ENCODE measurements around the gene FLCN. TPM values are rescaled to one million over a fixed set of nuclear protein-coding genes. Genes with fewer than 3 reads are reported as not detected.

FLCN gene
- total and polyA plus RNA-seq, 2 donors (not counting 3 experiments of a cell fraction or from before 2014, with no cell fraction given) = 38.8 to 68.9 TPM

DNA sequence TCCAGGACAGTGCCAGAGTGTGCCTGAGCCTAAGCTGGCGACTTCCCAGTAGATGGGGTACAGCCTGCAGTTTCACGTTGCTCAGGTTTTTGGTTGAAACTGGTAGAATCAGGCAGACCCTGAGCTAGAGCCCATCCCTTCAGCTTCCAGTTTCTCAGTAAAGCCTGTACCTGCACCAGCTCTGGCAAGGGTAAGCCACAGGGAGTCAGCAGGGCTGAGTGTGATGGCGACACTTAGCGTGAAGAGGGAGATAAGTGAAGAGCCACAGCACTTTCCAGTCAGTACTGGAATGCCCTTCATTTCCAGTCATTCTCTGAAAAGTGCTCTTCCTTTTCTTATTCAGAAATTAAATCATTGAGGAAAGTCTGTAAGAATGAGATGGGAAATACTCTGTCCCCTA lies 53.2 kb downstream of the FLCN start:
- no peaks in the 10 kb centered on the region for H3K27me3 ChIP-seq (ENCODE audit: control insufficient read depth in 2 of 2, insufficient read depth in 2 of 2, low read length in 2 of 2)
- no peaks in the 10 kb centered on the region for H4K20me1 ChIP-seq (replicated peaks; ENCODE audit: control insufficient read depth, extremely low read depth, insufficient read depth, low read length)
- no peak overlapping the region for H3K4me3 ChIP-seq (replicated peaks in 1 of 3; ENCODE audit: insufficient read depth in 1 of 3, low read depth in 1 of 3, low read length in 3 of 3)
- no peaks in the 10 kb centered on the region for H3K9me1 ChIP-seq (replicated peaks; ENCODE audit: control insufficient read depth, extremely low read depth, insufficient read depth, low read length)
- no peak overlapping the region for H3K4me2 ChIP-seq (ENCODE audit: insufficient read depth, low read length)
- no peaks in the 10 kb centered on the region for H3K9me3 ChIP-seq (replicated peaks; ENCODE audit: control insufficient read depth, insufficient read depth, low read length)
- H3K4me1 ChIP-seq (ENCODE audit: control insufficient read depth, extremely low read depth, insufficient read depth, low read length) = peaks cover 26% of the 10 kb centered on the region
- no peak for TF ChIP-seq JUN (IDR thresholded peaks at IDR 0.05; ENCODE audit: borderline replicate concordance, insufficient read depth, insufficient read length, low read depth)
- no peak for TF ChIP-seq EZH2 (IDR thresholded peaks at IDR 0.05; ENCODE audit: borderline replicate concordance, low read depth, low read length, severe bottlenecking)
- TF ChIP-seq MYC (IDR thresholded peaks at IDR 0.05; ENCODE audit: low read depth, low read length) = no peak
- TF ChIP-seq POLR2AphosphoS5 (IDR thresholded peaks at IDR 0.05; ENCODE audit: insufficient read depth, low read depth, low read length) = no peak
- TF ChIP-seq, protein P1, sequence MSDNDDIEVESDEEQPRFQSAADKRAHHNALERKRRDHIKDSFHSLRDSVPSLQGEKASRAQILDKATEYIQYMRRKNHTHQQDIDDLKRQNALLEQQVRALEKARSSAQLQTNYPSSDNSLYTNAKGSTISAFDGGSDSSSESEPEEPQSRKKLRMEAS (IDR thresholded peaks at IDR 0.05; ENCODE audit: insufficient read depth, insufficient read length) = no peak
- TF ChIP-seq, protein P2, sequence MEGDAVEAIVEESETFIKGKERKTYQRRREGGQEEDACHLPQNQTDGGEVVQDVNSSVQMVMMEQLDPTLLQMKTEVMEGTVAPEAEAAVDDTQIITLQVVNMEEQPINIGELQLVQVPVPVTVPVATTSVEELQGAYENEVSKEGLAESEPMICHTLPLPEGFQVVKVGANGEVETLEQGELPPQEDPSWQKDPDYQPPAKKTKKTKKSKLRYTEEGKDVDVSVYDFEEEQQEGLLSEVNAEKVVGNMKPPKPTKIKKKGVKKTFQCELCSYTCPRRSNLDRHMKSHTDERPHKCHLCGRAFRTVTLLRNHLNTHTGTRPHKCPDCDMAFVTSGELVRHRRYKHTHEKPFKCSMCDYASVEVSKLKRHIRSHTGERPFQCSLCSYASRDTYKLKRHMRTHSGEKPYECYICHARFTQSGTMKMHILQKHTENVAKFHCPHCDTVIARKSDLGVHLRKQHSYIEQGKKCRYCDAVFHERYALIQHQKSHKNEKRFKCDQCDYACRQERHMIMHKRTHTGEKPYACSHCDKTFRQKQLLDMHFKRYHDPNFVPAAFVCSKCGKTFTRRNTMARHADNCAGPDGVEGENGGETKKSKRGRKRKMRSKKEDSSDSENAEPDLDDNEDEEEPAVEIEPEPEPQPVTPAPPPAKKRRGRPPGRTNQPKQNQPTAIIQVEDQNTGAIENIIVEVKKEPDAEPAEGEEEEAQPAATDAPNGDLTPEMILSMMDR (IDR thresholded peaks at IDR 0.05; ENCODE audit: extremely low read depth in 1 of 2, insufficient read depth in 1 of 2, low read depth in 1 of 2, low read length in 2 of 2) = no peak
- TF ChIP-seq GATA2 (IDR thresholded peaks at IDR 0.05; ENCODE audit: insufficient read depth, insufficient read length, low read depth, low read length) = no peak
- no peak for TF ChIP-seq POLR2A (IDR thresholded peaks at IDR 0.05; ENCODE audit: low read depth, low read length)
- TF ChIP-seq FOS (IDR thresholded peaks at IDR 0.05; ENCODE audit: borderline replicate concordance, insufficient read depth, low read length) = no peak
- no peak overlapping the region for H3K9ac ChIP-seq (replicated peaks; ENCODE audit: extremely low read depth, insufficient read depth, low read length)
- no peaks in the 10 kb centered on the region for H3K79me2 ChIP-seq (ENCODE audit: control insufficient read depth, insufficient read depth, low read length)
- ChIA-PET POLR2A (no interaction called here), CTCF (interaction anchor here (1.0 to 3.0 kb wide), 2 partner anchors 8 to 42 kb away, joined by 4 to 10 read pairs; no protein-coding TSS in a partner anchor)
- intact Hi-C loops (cut with micrococcal nuclease) (no loop called here), dilution Hi-C loops (cut with MboI; ENCODE audit: extremely low pct_ligation_motif_present, low sequenced_read_pairs) (no loop called here)
- no TSS peak for BruUV-seq (replicated peaks)
- DNase-seq (ENCODE audit: low read depth, low spot score) (no peak), FAIRE-seq (no peak)
- H2AFZ ChIP-seq (ENCODE audit: low read depth, low read length) = no peak overlapping the region
- H3K27ac ChIP-seq (ENCODE audit: insufficient read depth, low read depth, low read length) = no peak overlapping the region
- H3K36me3 ChIP-seq (ENCODE audit: control insufficient read depth in 2 of 2, extremely low read depth in 1 of 2, insufficient read depth in 2 of 2, low read length in 2 of 2) = peaks cover 14 to 29% of the 10 kb centered on the region in 2 experiments
